Measurements from ENCODE around the gene CSF1R. TPM values are rescaled to one million over a fixed set of nuclear protein-coding genes. Genes with fewer than 3 reads are reported as not detected.

Gene CSF1R
- total and polyA plus RNA-seq, 10 donors, result 23.1 to 429 (median 291) TPM

DNA sequence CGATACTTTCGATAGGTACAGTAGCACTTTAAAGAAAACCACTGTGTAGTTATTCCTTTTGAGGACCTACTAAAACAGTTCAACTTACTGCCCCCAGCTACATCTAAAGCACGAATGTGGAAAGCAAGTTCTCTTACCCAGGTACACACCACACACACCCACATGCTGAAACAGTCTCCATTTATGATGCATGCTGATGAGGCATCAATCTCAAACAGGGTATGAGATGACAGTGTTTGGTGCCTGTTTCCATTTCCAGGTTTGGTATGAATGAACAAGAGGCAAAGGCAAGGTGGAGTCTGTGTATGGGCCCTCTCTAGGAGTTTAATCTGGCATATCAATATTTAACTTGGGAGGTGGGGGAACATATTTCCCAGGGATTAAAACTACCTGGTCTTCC is 71.9 kb downstream of the CSF1R start:
- Histone ChIP-seq H3K9me3 (peaks cover 0 to 19% (median 16%) of the 10 kb centered on the region in 8 donors), H3K27ac (no peak overlapping the region), H3K36me3 (peaks cover 3 to 100% (median 85%) of the 10 kb centered on the region in 6 donors), H3K27me3 (replicated peaks in 1 of 7) (no peaks in the 10 kb centered on the region), H3K4me1 (no peaks in the 10 kb centered on the region), H3K4me3 (no peak overlapping the region)
- no peak for TF ChIP-seq POLR2A (IDR thresholded peaks at IDR 0.05)
- TF ChIP-seq, protein P1, sequence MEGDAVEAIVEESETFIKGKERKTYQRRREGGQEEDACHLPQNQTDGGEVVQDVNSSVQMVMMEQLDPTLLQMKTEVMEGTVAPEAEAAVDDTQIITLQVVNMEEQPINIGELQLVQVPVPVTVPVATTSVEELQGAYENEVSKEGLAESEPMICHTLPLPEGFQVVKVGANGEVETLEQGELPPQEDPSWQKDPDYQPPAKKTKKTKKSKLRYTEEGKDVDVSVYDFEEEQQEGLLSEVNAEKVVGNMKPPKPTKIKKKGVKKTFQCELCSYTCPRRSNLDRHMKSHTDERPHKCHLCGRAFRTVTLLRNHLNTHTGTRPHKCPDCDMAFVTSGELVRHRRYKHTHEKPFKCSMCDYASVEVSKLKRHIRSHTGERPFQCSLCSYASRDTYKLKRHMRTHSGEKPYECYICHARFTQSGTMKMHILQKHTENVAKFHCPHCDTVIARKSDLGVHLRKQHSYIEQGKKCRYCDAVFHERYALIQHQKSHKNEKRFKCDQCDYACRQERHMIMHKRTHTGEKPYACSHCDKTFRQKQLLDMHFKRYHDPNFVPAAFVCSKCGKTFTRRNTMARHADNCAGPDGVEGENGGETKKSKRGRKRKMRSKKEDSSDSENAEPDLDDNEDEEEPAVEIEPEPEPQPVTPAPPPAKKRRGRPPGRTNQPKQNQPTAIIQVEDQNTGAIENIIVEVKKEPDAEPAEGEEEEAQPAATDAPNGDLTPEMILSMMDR (IDR thresholded peaks at IDR 0.05 in 8 of 11, conservative IDR thresholded peaks at IDR 0.05 in 3 of 11), result no peak
- TF ChIP-seq POLR2AphosphoS5 (IDR thresholded peaks at IDR 0.05), result no peak
- intact Hi-C loops (cut with DNase I; ENCODE audit: low total_unique reads), result no loop called here
- no peak for DNase-seq
- 96 to 98% (median 96%) methylated on average over 3 of the region's 3 CpGs for WGBS, 5 donors

- Histone ChIP-seq H3K27me3 (replicated peaks in 1 of 7) (no peaks in the 10 kb centered on the region), H3K36me3 (peaks cover 3 to 100% (median 84%) of the 10 kb centered on the region in 6 donors), H3K4me1 (no peaks in the 10 kb centered on the region), H3K9me3 (peaks cover 0 to 19% (median 16%) of the 10 kb centered on the region in 8 donors), H3K4me3 (no peak overlapping the region), H3K27ac (no peak overlapping the region)
- WGBS, 5 donors, result 94 to 99% (median 97%) methylated on average over 4 of the region's 4 CpGs
- intact Hi-C loops (cut with DNase I; ENCODE audit: low total_unique reads), result no loop called here
- DNase-seq, result no peak
- TF ChIP-seq, protein P1 (IDR thresholded peaks at IDR 0.05 in 8 of 11, conservative IDR thresholded peaks at IDR 0.05 in 3 of 11), result no peak
- TF ChIP-seq POLR2AphosphoS5 (IDR thresholded peaks at IDR 0.05) (no peak), POLR2A (IDR thresholded peaks at IDR 0.05) (no peak)
Observed at GRCh38 chr5:150013931-150014330, 72.4 kb downstream of the CSF1R start.

DNA sequence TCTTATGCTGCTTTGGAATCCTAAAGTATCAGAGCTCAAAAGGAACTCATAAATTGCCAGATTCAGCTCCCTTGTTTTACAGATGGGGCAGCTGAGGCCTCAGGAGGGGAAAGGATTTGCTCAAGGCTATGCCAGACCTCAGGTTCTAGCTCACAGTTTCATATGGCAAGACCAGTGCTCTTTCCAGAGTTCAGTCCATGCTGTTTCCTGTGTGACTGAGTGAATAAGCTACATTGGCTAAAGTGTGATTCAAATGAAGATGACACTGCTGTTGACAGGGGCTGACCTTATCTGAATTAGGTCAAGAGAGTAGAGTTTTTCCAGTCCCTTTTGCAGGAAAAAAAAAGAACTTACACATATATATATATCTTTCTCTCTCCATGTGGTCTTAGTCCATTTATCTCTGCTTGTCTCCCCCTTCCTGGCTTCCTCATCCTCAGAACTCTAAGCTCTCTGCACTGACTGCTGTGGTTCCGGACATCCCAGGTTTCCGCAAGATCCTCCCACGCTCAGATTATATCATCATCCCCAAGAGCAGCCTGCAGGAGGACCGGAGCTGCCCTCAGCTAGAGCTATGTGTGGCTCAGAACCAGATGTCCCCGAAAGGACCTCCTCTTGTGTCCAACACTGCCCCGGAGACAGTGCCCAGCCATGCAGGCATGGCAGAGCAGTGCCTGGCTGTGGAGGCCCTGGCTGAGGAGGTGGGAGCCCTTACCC is 76.5 kb downstream of the CSF1R start:
- 87 to 93% (median 91%) methylated on average over 6 of the region's 6 CpGs for WGBS, 5 donors
- peaks cover 0 to 2% (median 0%) of the 10 kb centered on the region in 8 donors for H3K9me3 ChIP-seq
- no peak for DNase-seq

DNA sequence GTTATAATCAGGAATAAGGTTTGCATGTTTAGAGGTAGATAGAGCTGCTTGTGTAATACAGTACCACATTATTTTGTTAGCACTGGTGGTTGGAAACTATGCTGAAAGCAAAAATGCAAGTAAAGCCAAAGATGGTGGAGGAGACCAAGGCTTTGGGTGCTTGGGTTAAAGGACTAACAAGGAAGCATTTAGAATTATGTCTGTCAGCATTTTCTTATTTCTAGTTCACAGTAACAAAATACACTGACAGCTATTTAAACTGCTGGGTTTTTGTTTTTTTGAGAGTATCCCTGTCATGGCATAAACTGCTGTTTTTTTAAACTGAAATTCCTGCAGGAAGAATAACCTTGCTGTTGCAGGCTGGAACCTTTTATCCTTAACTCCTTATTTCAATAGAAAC is 79.3 kb downstream of the CSF1R start:
- peaks cover 0 to 92% (median 60%) of the 10 kb centered on the region in 6 donors for H3K36me3 ChIP-seq
- H3K9me3 ChIP-seq, result no peaks in the 10 kb centered on the region
- TF ChIP-seq POLR2AphosphoS5 (IDR thresholded peaks at IDR 0.05) (no peak), POLR2A (IDR thresholded peaks at IDR 0.05) (no peak)
- TF ChIP-seq, protein P1 (IDR thresholded peaks at IDR 0.05 in 8 of 11, conservative IDR thresholded peaks at IDR 0.05 in 3 of 11), result no peak
- H3K27me3 ChIP-seq (replicated peaks in 1 of 7), result no peaks in the 10 kb centered on the region
- no peak overlapping the region for H3K27ac ChIP-seq
- DNase-seq, result no peak
- H3K4me1 ChIP-seq, result peaks cover 9 to 40% (median 14%) of the 10 kb centered on the region in 6 donors
- intact Hi-C loops (cut with DNase I; ENCODE audit: low total_unique reads), result no loop called here
- H3K4me3 ChIP-seq, result no peak overlapping the region

More for the DNA sequence above, 76.5 kb downstream of the CSF1R start:
- H3K27ac ChIP-seq, result no peak overlapping the region
- TF ChIP-seq POLR2AphosphoS5 (IDR thresholded peaks at IDR 0.05), result no peak
- TF ChIP-seq POLR2A (IDR thresholded peaks at IDR 0.05), result no peak
- TF ChIP-seq, protein P1 (IDR thresholded peaks at IDR 0.05 in 8 of 11, conservative IDR thresholded peaks at IDR 0.05 in 3 of 11), result no peak
- intact Hi-C loops (cut with DNase I; ENCODE audit: low total_unique reads), result no loop called here
- peaks cover 0 to 12% (median 0%) of the 10 kb centered on the region in 6 donors for H3K4me1 ChIP-seq
- H3K36me3 ChIP-seq, result peaks cover 0 to 100% (median 83%) of the 10 kb centered on the region in 6 donors
- H3K4me3 ChIP-seq, result no peak overlapping the region
- H3K27me3 ChIP-seq (replicated peaks in 1 of 7), result no peaks in the 10 kb centered on the region

Data from spleen (tissue), 11 donors.